Measurements from ENCODE around the gene NUDCD2. TPM values are rescaled to one million over a fixed set of nuclear protein-coding genes. Genes with fewer than 3 reads are reported as not detected.
A peak's percentile ranks its signal among the peaks of the same experiment; 100 is the strongest.

The NUDCD2 gene
- total and polyA plus RNA-seq, 8 donors = 17.9 to 56.7 (median 48.6) TPM

DNA sequence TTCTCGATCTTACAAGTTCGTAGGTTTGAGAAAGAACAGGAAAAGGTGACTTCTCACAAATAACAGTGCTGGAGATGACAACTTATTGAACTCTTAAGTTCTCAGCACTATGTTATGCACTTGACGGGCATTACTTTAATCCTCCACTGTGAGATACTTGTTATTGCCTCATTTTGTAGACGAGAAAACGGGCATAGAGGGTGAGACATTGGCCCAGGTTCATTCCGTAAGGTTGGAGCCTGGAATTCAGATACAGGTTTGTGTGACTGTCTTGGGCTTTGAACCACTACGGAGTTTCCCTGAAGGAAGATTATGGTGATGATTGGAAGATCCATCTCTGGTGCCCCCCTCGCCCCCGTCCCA is 46.2 kb upstream of the NUDCD2 start:
- intact Hi-C loops (cut with DNase I) = no loop called here
- H3K27me3 ChIP-seq = no peaks in the 10 kb centered on the region
- no peak for ATAC-seq
- no peaks in the 10 kb centered on the region for H3K9me3 ChIP-seq
- no peaks in the 10 kb centered on the region for H3K36me3 ChIP-seq
- H3K27ac ChIP-seq = peak overlapping the region; percentile 98 to 99
- DNase-seq = no peak
- peaks cover 10 to 56% of the 10 kb centered on the region in 2 donors for H3K4me1 ChIP-seq
- peak overlapping the region; percentile 82 to 84 for H3K4me3 ChIP-seq
- TF ChIP-seq, protein P1, sequence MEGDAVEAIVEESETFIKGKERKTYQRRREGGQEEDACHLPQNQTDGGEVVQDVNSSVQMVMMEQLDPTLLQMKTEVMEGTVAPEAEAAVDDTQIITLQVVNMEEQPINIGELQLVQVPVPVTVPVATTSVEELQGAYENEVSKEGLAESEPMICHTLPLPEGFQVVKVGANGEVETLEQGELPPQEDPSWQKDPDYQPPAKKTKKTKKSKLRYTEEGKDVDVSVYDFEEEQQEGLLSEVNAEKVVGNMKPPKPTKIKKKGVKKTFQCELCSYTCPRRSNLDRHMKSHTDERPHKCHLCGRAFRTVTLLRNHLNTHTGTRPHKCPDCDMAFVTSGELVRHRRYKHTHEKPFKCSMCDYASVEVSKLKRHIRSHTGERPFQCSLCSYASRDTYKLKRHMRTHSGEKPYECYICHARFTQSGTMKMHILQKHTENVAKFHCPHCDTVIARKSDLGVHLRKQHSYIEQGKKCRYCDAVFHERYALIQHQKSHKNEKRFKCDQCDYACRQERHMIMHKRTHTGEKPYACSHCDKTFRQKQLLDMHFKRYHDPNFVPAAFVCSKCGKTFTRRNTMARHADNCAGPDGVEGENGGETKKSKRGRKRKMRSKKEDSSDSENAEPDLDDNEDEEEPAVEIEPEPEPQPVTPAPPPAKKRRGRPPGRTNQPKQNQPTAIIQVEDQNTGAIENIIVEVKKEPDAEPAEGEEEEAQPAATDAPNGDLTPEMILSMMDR (IDR thresholded peaks at IDR 0.05) = no peak

GRCh38 chr5:163505368-163506094 is 45.6 kb upstream of the NUDCD2 start, which contains the start of gene MAT2B:
Gene MAT2B, plus strand, starts transcription at chr5:163505619. Its CDS starts 68 bp downstream, at chr5:163505687.
- TF ChIP-seq, protein P1 (IDR thresholded peaks at IDR 0.05) = no peak
- H3K36me3 ChIP-seq = no peaks in the 10 kb centered on the region
- ATAC-seq (peak; percentile 95), DNase-seq (peak; percentile 94 to 98 (median 97))
- peaks cover 10 to 55% of the 10 kb centered on the region in 2 donors for H3K4me1 ChIP-seq
- peak within 1 kb of the TSS; percentile 82 to 84 for H3K4me3 ChIP-seq
- intact Hi-C loops (cut with DNase I) = no loop called here
- H3K27ac ChIP-seq = peak within 1 kb of the TSS; percentile 98 to 99
- H3K9me3 ChIP-seq = no peaks in the 10 kb centered on the region
- no peaks in the 10 kb centered on the region for H3K27me3 ChIP-seq

- intact Hi-C loops (cut with DNase I) = no loop called here
- H3K4me1 ChIP-seq = peaks cover 10 to 53% of the 10 kb centered on the region in 2 donors
- no peaks in the 10 kb centered on the region for H3K36me3 ChIP-seq
- no peaks in the 10 kb centered on the region for H3K27me3 ChIP-seq
- no peak for DNase-seq
- H3K27ac ChIP-seq = peak overlapping the region; percentile 98 to 99
- H3K9me3 ChIP-seq = no peaks in the 10 kb centered on the region
- TF ChIP-seq, protein P1 (IDR thresholded peaks at IDR 0.05) = no peak
- ATAC-seq = peak; percentile 0
- H3K4me3 ChIP-seq = peak overlapping the region; percentile 82 to 84
These were observed 45.1 kb upstream of the NUDCD2 start for GRCh38 chr5:163505049-163505367.

GRCh38 chr5:163504079-163504931 is 44.4 kb upstream of the NUDCD2 start:
- peak overlapping the region; percentile 98 to 99 for H3K27ac ChIP-seq
- ATAC-seq (peak; percentile 43), DNase-seq (peak in 3 of 4 donors; percentile 60 to 71 (median 69))
- TF ChIP-seq, protein P1 (IDR thresholded peaks at IDR 0.05) = no peak
- H3K36me3 ChIP-seq = no peaks in the 10 kb centered on the region
- H3K4me1 ChIP-seq = peaks cover 10 to 46% of the 10 kb centered on the region in 2 donors
- no peaks in the 10 kb centered on the region for H3K27me3 ChIP-seq
- no peaks in the 10 kb centered on the region for H3K9me3 ChIP-seq
- peak overlapping the region; percentile 82 to 84 for H3K4me3 ChIP-seq
- intact Hi-C loops (cut with DNase I) = no loop called here
